Fibroblast of skin of abdomen (primary cell): ENCODE data around the gene ELMOD2.

Source experiments
- DNase-seq: peaks from one replicate; pipeline ENCODE4 v3.0.0-alpha.2; 2013

ELMOD2 gene

GRCh38 chr4:140584439-140584838 lies 60.5 kb downstream of the ELMOD2 start:
- DNase-seq = no peak

- DNase-seq = no peak
Measured at GRCh38 chr4:140595065-140595464, 71.1 kb downstream of the ELMOD2 start.

GRCh38 chr4:140600408-140600807 lies 76.4 kb downstream of the ELMOD2 start:
- no peak for DNase-seq

- no peak for DNase-seq
Measured at GRCh38 chr4:140602714-140603113, 78.7 kb downstream of the ELMOD2 start.

- no peak for DNase-seq
Measured at GRCh38 chr4:140603286-140603685, 79.3 kb downstream of the ELMOD2 start.
